SH-SY5Y (cell line): ENCODE measurements around the gene CMAS.

Experiments
- GATA2 ChIP-seq: IDR thresholded peaks from 2 replicates; pipeline ENCODE4 v1.6.1; 2011; ENCODE audit warnings: mild to moderate bottlenecking, low read depth, low read length
- GATA3 ChIP-seq: IDR thresholded peaks from 2 replicates; pipeline ENCODE4 v1.6.1; 2011; ENCODE audit warnings: low read depth, mild to moderate bottlenecking, low read length, moderate library complexity

DNA sequence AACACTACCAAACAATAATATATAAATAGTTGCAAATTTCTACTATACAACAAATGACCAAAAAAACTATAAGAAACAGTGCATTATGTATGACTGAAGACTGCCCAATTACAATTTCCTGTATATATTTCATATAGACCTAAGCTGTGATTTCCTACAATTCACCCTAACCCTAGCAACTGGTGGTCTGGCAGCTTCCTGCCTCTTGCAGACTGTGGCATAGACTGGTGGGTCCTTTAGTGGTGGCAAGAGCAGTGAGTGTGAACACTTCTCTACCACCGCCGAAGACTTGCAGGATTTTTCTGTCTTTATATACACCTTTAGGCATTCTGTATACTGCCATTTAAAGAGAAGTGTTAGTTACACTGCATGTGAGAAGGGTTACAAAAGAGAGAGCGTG is 43.6 kb upstream of the CMAS start:
- TF ChIP-seq GATA2: no peak
- TF ChIP-seq GATA3: no peak
